Measurements from ENCODE around the gene ABCC1. TPM values are rescaled to one million over a fixed set of nuclear protein-coding genes. Genes with fewer than 3 reads are reported as not detected.

ABCC1 gene
- total RNA-seq, 2 experiments from 2014 or later = 64.5 to 67.6 TPM

DNA sequence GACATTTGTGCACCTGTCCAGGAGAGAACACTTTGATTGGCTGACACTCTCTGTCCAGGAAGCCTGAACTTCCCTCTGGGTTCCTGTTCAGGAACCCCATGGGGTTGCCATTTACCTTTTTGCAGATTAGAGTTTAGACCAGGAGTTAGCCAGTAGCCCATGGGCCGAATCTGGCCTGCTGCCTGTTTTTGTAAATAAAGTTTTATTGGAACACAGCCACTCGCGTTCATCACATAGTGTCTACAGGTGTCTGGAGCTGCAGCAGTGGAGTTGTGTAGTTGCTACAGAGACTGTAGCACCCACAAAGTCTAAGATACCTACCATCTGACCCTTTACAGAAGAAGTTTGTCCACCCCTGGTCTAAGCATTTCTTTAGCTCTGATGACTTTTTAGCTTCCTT lies 70.9 kb downstream of the ABCC1 start:
- Mint-ChIP-seq H3K36me3 (ENCODE audit: low read depth) (peaks cover 54% of the 10 kb centered on the region), H3K9me3 (no peaks in the 10 kb centered on the region), H3K27me3 (no peaks in the 10 kb centered on the region), H3K27ac (no peak overlapping the region), H3K4me1 (ENCODE audit: low read depth) (peaks cover 31% of the 10 kb centered on the region), H3K4me3 (no peak overlapping the region)
- TF ChIP-seq, protein P1, sequence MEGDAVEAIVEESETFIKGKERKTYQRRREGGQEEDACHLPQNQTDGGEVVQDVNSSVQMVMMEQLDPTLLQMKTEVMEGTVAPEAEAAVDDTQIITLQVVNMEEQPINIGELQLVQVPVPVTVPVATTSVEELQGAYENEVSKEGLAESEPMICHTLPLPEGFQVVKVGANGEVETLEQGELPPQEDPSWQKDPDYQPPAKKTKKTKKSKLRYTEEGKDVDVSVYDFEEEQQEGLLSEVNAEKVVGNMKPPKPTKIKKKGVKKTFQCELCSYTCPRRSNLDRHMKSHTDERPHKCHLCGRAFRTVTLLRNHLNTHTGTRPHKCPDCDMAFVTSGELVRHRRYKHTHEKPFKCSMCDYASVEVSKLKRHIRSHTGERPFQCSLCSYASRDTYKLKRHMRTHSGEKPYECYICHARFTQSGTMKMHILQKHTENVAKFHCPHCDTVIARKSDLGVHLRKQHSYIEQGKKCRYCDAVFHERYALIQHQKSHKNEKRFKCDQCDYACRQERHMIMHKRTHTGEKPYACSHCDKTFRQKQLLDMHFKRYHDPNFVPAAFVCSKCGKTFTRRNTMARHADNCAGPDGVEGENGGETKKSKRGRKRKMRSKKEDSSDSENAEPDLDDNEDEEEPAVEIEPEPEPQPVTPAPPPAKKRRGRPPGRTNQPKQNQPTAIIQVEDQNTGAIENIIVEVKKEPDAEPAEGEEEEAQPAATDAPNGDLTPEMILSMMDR (IDR thresholded peaks at IDR 0.05) = no peak
- ATAC-seq (no peak), DNase-seq (no peak)
- intact Hi-C loops (cut with micrococcal nuclease) = loop anchor here (10.0 kb wide), 1 partner anchor 55 kb away; no protein-coding TSS in a partner anchor
- CTCF ChIA-PET = no interaction called here
- POLR2A ChIA-PET = no interaction called here

DNA sequence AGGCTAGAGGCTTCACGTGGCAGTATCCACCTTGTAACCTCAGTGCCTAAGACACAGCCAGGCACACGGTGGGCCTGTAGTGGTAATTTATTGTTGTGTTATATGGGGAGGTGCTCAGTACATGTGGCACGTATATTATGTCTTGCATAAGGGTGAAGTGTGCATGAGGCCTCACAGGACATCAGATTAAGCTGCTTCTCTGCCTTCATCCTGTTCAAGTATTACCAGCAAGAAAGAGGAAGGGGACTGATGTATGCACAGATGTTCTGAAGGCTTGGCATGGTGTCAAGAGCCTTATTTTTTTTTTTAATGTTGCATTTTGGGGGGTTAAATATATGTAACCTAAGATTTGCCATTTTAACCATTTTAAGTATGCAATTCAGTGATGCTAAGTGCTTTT lies 71.6 kb downstream of the ABCC1 start:
- TF ChIP-seq, protein P1 (IDR thresholded peaks at IDR 0.05) = no peak
- CTCF ChIA-PET = no interaction called here
- no peak for ATAC-seq
- no peak for DNase-seq
- Mint-ChIP-seq H3K4me3 (no peak overlapping the region), H3K4me1 (ENCODE audit: low read depth) (peaks cover 34% of the 10 kb centered on the region), H3K36me3 (ENCODE audit: low read depth) (peaks cover 54% of the 10 kb centered on the region), H3K27me3 (no peaks in the 10 kb centered on the region), H3K27ac (no peak overlapping the region), H3K9me3 (no peaks in the 10 kb centered on the region)
- POLR2A ChIA-PET = no interaction called here
- intact Hi-C loops (cut with micrococcal nuclease) = loop anchor here (10.0 kb wide), 1 partner anchor 56 kb away; no protein-coding TSS in a partner anchor

DNA sequence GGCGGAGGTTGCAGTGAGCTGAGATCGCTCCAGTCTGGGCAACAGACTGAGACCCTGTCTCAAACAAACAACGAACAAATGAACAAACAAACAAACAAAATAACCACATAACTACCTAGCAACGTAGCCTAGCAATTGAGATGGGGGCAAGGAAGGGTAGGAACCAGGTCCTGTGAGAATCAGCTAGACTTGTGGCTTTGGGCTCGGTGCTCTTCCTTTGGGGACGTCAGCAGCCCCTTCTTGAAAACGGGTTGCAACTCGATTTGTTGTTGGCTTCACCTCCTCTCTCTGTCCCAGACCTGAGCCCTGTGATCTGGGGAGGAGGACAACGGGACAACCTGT lies 72.2 kb downstream of the ABCC1 start:
- H3K27me3 Mint-ChIP-seq = no peaks in the 10 kb centered on the region
- peaks cover 31% of the 10 kb centered on the region for H3K4me1 Mint-ChIP-seq (ENCODE audit: low read depth)
- H3K9me3 Mint-ChIP-seq = no peaks in the 10 kb centered on the region
- intact Hi-C loops (cut with micrococcal nuclease) = loop anchor here (10.0 kb wide), 1 partner anchor 57 kb away; no protein-coding TSS in a partner anchor
- TF ChIP-seq, protein P1 (IDR thresholded peaks at IDR 0.05) = no peak
- ChIA-PET POLR2A (no interaction called here), CTCF (no interaction called here)
- DNase-seq (no peak), ATAC-seq (no peak)
- peaks cover 49% of the 10 kb centered on the region for H3K36me3 Mint-ChIP-seq (ENCODE audit: low read depth)
- H3K4me3 Mint-ChIP-seq = no peak overlapping the region
- H3K27ac Mint-ChIP-seq = no peak overlapping the region

DNA sequence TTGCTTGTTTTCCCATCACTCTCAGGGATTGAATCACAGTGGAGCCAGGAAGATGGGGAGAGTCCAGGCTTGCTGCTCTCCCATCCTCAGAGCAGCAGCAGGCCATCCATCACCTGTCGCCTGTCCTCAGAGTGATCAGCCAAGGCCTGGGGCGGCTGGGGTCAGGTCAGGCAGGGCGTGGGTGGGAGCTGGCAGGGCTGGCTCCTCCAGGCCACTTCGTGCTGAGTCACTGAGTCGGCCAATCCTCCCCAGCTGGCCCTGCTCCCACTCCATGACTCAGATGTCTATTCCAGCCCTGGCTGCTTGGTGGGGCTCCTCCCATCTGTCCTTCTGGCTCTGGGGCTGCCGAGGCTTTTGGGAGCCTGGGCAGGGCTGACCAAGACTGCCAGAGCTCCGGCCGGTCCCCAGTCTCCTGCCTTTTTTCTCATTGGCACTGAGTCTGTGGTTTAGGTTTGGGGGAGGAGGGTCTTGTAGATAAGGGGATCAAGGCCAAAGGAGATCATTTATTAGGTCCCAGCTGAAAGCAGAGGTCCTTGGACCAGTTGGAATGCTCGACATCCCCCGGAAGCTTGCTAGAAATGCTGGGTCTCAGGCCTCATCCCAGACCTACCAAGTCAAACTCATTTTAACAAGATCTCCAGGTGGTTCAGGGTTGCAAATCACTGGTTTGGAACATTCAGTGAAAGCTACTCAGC lies 72.7 kb downstream of the ABCC1 start:
- no peak overlapping the region for H3K4me3 Mint-ChIP-seq
- H3K27me3 Mint-ChIP-seq = no peaks in the 10 kb centered on the region
- peak overlapping the region; percentile 2 for H3K27ac Mint-ChIP-seq
- ATAC-seq (no peak), DNase-seq (no peak)
- ChIA-PET POLR2A (no interaction called here), CTCF (interaction anchor here (2.0 kb wide), 1 partner anchor 11 kb away, joined by 8 read pairs; no protein-coding TSS in a partner anchor)
- peaks cover 46% of the 10 kb centered on the region for H3K36me3 Mint-ChIP-seq (ENCODE audit: low read depth)
- no peaks in the 10 kb centered on the region for H3K9me3 Mint-ChIP-seq
- intact Hi-C loops (cut with micrococcal nuclease) = loop anchor here (10.0 kb wide), 1 partner anchor 57 kb away; no protein-coding TSS in a partner anchor
- TF ChIP-seq, protein P1 (IDR thresholded peaks at IDR 0.05) = no peak
- peaks cover 33% of the 10 kb centered on the region for H3K4me1 Mint-ChIP-seq (ENCODE audit: low read depth)

DNA sequence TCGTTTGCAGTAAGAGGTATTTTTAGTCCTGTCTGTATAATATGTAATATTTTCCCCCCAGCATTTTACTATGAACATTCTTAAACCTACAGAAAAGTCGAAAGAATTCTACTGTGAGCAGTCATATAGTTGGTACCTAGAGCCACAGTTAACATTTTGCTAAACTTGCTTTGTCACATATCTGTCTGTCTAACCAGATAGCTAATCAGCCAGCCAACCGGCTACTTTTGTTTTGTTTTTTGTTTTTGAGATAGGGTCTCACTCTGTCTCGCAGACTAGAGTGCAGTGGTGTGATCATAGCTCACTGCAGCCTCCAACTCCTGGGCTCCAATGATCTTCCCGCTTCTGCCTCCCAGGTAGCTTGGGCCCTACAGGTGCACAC lies 73.3 kb downstream of the ABCC1 start:
- POLR2A ChIA-PET = interaction anchor here (1.5 kb wide), 1 partner anchor 24 kb away, joined by 3 read pairs; no protein-coding TSS in a partner anchor
- ATAC-seq = no peak

More for the DNA sequence above, 73.3 kb downstream of the ABCC1 start:
- intact Hi-C loops (cut with micrococcal nuclease) = loop anchor here (10.0 kb wide), 1 partner anchor 58 kb away; no protein-coding TSS in a partner anchor
- DNase-seq = no peak
- TF ChIP-seq, protein P1 (IDR thresholded peaks at IDR 0.05) = no peak
- H3K27me3 Mint-ChIP-seq = no peaks in the 10 kb centered on the region
- peak overlapping the region; percentile 2 for H3K27ac Mint-ChIP-seq
- peaks cover 43% of the 10 kb centered on the region for H3K36me3 Mint-ChIP-seq (ENCODE audit: low read depth)
- CTCF ChIA-PET = interaction anchor here (2.0 kb wide), 1 partner anchor 11 kb away, joined by 8 read pairs; no protein-coding TSS in a partner anchor
- H3K4me3 Mint-ChIP-seq = no peak overlapping the region
- peaks cover 33% of the 10 kb centered on the region for H3K4me1 Mint-ChIP-seq (ENCODE audit: low read depth)
- H3K9me3 Mint-ChIP-seq = no peaks in the 10 kb centered on the region

Data from activated CD8-positive, alpha-beta T cell treated with anti-CD3 and anti-CD28 coated beads for 36 hours (primary cell).